Measurements from ENCODE around the gene RGSL1. TPM values are rescaled to one million over a fixed set of nuclear protein-coding genes. Genes with fewer than 3 reads are reported as not detected.

RGSL1 gene
- total RNA-seq, 1 donor, result not detected

DNA sequence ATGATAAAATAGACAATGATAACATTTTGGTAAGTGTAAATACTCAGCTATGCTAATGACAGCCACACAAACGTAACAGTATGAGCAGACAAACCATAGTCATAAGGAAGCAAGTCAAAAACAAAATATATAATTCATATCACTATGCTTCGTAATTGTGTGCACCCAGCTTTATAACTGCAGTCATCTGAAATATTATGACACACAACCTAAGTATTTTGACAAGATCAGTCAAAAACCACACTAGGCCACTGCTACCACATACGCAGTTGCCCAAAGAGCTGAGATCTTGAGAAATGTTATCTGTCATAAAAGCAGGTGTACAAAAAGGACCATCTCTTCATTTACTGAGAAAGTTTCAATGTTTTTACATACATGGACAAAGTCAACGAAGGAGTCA, 113.1 kb downstream of the RGSL1 start:
- Histone ChIP-seq H3K9me3 (ENCODE audit: low read depth, low read length) (no peaks in the 10 kb centered on the region), H3K4me2 (ENCODE audit: insufficient read depth, low read length) (no peak overlapping the region), H3K4me3 (ENCODE audit: insufficient read depth, low read length) (no peak overlapping the region), H3K27ac (ENCODE audit: low read depth, low read length) (no peak overlapping the region), H3K36me3 (ENCODE audit: insufficient read depth, low read length) (no peaks in the 10 kb centered on the region), H2AFZ (ENCODE audit: low read length) (no peak overlapping the region), H3K4me1 (ENCODE audit: insufficient read depth, low read length) (no peaks in the 10 kb centered on the region), H3K79me2 (ENCODE audit: insufficient read depth, low read length) (no peaks in the 10 kb centered on the region), H3K27me3 (ENCODE audit: insufficient read depth, low read length) (no peaks in the 10 kb centered on the region), H4K20me1 (ENCODE audit: insufficient read depth, low read length) (no peaks in the 10 kb centered on the region)
- DNase-seq (ENCODE audit: insufficient read length, low spot score, missing footprints), result no peak
- TF ChIP-seq, protein P1, sequence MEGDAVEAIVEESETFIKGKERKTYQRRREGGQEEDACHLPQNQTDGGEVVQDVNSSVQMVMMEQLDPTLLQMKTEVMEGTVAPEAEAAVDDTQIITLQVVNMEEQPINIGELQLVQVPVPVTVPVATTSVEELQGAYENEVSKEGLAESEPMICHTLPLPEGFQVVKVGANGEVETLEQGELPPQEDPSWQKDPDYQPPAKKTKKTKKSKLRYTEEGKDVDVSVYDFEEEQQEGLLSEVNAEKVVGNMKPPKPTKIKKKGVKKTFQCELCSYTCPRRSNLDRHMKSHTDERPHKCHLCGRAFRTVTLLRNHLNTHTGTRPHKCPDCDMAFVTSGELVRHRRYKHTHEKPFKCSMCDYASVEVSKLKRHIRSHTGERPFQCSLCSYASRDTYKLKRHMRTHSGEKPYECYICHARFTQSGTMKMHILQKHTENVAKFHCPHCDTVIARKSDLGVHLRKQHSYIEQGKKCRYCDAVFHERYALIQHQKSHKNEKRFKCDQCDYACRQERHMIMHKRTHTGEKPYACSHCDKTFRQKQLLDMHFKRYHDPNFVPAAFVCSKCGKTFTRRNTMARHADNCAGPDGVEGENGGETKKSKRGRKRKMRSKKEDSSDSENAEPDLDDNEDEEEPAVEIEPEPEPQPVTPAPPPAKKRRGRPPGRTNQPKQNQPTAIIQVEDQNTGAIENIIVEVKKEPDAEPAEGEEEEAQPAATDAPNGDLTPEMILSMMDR (IDR thresholded peaks at IDR 0.05; ENCODE audit: extremely low read depth, low read depth, low read length), result no peak

GRCh38 chr1:182564406-182565004, 114.6 kb downstream of the RGSL1 start:
- TF ChIP-seq, protein P1 (IDR thresholded peaks at IDR 0.05; ENCODE audit: extremely low read depth, low read depth, low read length), result no peak
- Histone ChIP-seq H3K9me3 (ENCODE audit: low read depth, low read length) (no peaks in the 10 kb centered on the region), H3K4me2 (ENCODE audit: insufficient read depth, low read length) (no peak overlapping the region), H3K27ac (ENCODE audit: low read depth, low read length) (no peak overlapping the region), H2AFZ (ENCODE audit: low read length) (no peak overlapping the region), H3K79me2 (ENCODE audit: insufficient read depth, low read length) (no peaks in the 10 kb centered on the region), H4K20me1 (ENCODE audit: insufficient read depth, low read length) (no peaks in the 10 kb centered on the region), H3K27me3 (ENCODE audit: insufficient read depth, low read length) (no peaks in the 10 kb centered on the region), H3K36me3 (ENCODE audit: insufficient read depth, low read length) (no peaks in the 10 kb centered on the region), H3K4me3 (ENCODE audit: insufficient read depth, low read length) (no peak overlapping the region), H3K4me1 (ENCODE audit: insufficient read depth, low read length) (no peaks in the 10 kb centered on the region)
- no peak for DNase-seq (ENCODE audit: insufficient read length, low spot score, missing footprints)

GRCh38 chr1:182565537-182565936, 115.6 kb downstream of the RGSL1 start:
- Histone ChIP-seq H3K79me2 (ENCODE audit: insufficient read depth, low read length) (no peaks in the 10 kb centered on the region), H3K4me2 (ENCODE audit: insufficient read depth, low read length) (no peak overlapping the region), H3K27me3 (ENCODE audit: insufficient read depth, low read length) (no peaks in the 10 kb centered on the region), H3K4me1 (ENCODE audit: insufficient read depth, low read length) (no peaks in the 10 kb centered on the region), H4K20me1 (ENCODE audit: insufficient read depth, low read length) (no peaks in the 10 kb centered on the region), H3K36me3 (ENCODE audit: insufficient read depth, low read length) (no peaks in the 10 kb centered on the region), H3K27ac (ENCODE audit: low read depth, low read length) (no peak overlapping the region), H3K4me3 (ENCODE audit: insufficient read depth, low read length) (no peak overlapping the region), H3K9me3 (ENCODE audit: low read depth, low read length) (no peaks in the 10 kb centered on the region), H2AFZ (ENCODE audit: low read length) (no peak overlapping the region)
- DNase-seq (ENCODE audit: insufficient read length, low spot score, missing footprints), result no peak
- TF ChIP-seq, protein P1 (IDR thresholded peaks at IDR 0.05; ENCODE audit: extremely low read depth, low read depth, low read length), result no peak

- H3K4me1 ChIP-seq (ENCODE audit: insufficient read depth, low read length), result no peaks in the 10 kb centered on the region
- no peak overlapping the region for H3K4me2 ChIP-seq (ENCODE audit: insufficient read depth, low read length)
- no peak overlapping the region for H3K4me3 ChIP-seq (ENCODE audit: insufficient read depth, low read length)
- H3K27ac ChIP-seq (ENCODE audit: low read depth, low read length), result no peak overlapping the region
- TF ChIP-seq, protein P1 (IDR thresholded peaks at IDR 0.05; ENCODE audit: extremely low read depth, low read depth, low read length), result no peak
- H3K79me2 ChIP-seq (ENCODE audit: insufficient read depth, low read length), result no peaks in the 10 kb centered on the region
- no peaks in the 10 kb centered on the region for H3K27me3 ChIP-seq (ENCODE audit: insufficient read depth, low read length)
- no peaks in the 10 kb centered on the region for H3K36me3 ChIP-seq (ENCODE audit: insufficient read depth, low read length)
- no peaks in the 10 kb centered on the region for H3K9me3 ChIP-seq (ENCODE audit: low read depth, low read length)
- DNase-seq (ENCODE audit: insufficient read length, low spot score, missing footprints), result no peak
- no peaks in the 10 kb centered on the region for H4K20me1 ChIP-seq (ENCODE audit: insufficient read depth, low read length)
- H2AFZ ChIP-seq (ENCODE audit: low read length), result no peak overlapping the region
Measured at GRCh38 chr1:182567629-182568028, 117.7 kb downstream of the RGSL1 start.

Data from osteoblast (primary cell).